Activated CD4-positive, alpha-beta T cell treated with anti-CD3 and anti-CD28 coated beads for 36 hours (primary cell): Measurements from ENCODE around the gene LMO2. TPM values are rescaled to one million over a fixed set of nuclear protein-coding genes. Genes with fewer than 3 reads are reported as not detected.
"Not testable (repeated sequence)": the region's sequence is repeated elsewhere in the genome, so short reads cannot be mapped to it uniquely, and the experiment has no call there.

Experiments used
- ATAC-seq: fragments of 200-7000 bp; cut with Tn5 transposase; one replicate; pipeline ENCODE4 v1.10.0; 2021; ENCODE audit warnings: mild to moderate bottlenecking, moderate library complexity
- CTCF ChIA-PET: fragments of 350-600 bp; sonication (Branson Sonifier 250); formaldehyde crosslinking; loops from one replicate; lab custom pipeline; 2021; ENCODE audit warnings: antibody characterized with exemption; lab: Charles Lee
- POLR2A ChIA-PET: fragments of 350-600 bp; sonication (Branson Sonifier 250); formaldehyde crosslinking; loops from one replicate; lab custom pipeline; 2021; ENCODE audit warnings: antibody characterized with exemption, inconsistent platforms; lab: Charles Lee
- DNase-seq: peaks from one replicate; pipeline ENCODE4 v3.0.0-alpha.2; 2020
- H3K27ac Mint-ChIP-seq: one replicate; pipeline ENCODE4 v1.8.0; 2021; ENCODE audit warnings: mixed read lengths
- H3K27me3 Mint-ChIP-seq: one replicate; pipeline ENCODE4 v1.8.0; 2021; ENCODE audit warnings: mixed read lengths
- H3K36me3 Mint-ChIP-seq: one replicate; pipeline ENCODE4 v1.8.0; 2021; ENCODE audit warnings: low read depth, mixed read lengths
- H3K4me1 Mint-ChIP-seq: one replicate; pipeline ENCODE4 v1.8.0; 2021; ENCODE audit warnings: mixed read lengths
- H3K4me3 Mint-ChIP-seq: one replicate; pipeline ENCODE4 v1.8.0; 2021; ENCODE audit warnings: mild to moderate bottlenecking, moderate library complexity, mixed read lengths
- H3K9me3 Mint-ChIP-seq: one replicate; pipeline ENCODE4 v1.8.0; 2021; ENCODE audit warnings: low read depth, mixed read lengths
- intact Hi-C, 2 experiments: fragments of 100-400 bp; cut with DNase I in 1 of 2; cut with micrococcal nuclease in 1 of 2; formaldehyde crosslinking; loops; one replicate each; pipeline versions ENCODE4 v1.14.2 to v1.15.1; 2022 to 2024; cut with DNase I, micrococcal nuclease
- total RNA-seq, 2 experiments: library from RNA; stranded (reverse); gene quantifications; one replicate each; pipeline ENCODE4 v1.2.3, GENCODE V29; 2021

The LMO2 gene
- total RNA-seq, 2 experiments from 2014 or later = not detected

DNA sequence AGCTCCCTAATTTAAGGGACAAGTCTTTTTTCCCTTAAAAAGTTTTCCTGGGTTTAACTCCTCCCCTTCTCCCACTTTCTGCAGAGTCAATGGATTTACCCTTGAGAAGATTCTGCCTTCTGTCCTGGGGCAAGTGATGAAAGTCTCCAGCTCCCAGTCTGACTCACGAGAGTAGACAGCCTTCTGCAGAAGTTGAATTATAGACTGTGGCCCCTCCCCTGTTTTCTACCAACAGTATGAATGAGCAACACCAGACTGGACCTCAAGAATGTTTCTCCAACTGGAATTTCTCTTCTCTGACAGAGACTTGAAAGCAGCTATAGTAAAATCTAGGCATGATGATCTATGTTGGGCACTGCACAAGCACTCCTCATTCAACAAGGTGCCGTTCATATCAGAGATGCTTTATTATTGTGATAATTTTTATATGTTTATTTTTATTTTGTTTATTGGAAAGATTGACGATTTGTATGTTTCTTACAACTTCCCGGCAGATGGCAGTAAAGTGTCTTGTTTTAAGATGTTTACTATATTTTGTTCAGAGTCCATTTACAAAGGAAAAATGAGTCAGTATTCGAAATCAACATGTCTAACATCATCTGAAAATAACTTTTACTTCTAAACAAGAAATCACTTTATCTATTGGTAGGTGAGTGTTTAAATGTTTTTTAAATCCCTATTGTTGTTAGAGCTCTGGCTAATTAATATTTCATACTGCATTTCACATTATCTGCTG is 56.6 kb downstream of the LMO2 start:
- DNase-seq (no peak), ATAC-seq (no peak)
- H3K9me3 Mint-ChIP-seq = no peaks in the 10 kb centered on the region
- H3K36me3 Mint-ChIP-seq = no peaks in the 10 kb centered on the region
- POLR2A ChIA-PET = no interaction called here
- H3K27ac Mint-ChIP-seq = no peak overlapping the region
- CTCF ChIA-PET = interaction anchor here (0.7 to 1.6 kb wide), 8 partner anchors 10 to 633 kb away, joined by 3 to 5 read pairs (median 4); no protein-coding TSS in a partner anchor
- intact Hi-C loops = no loop called here
- H3K4me3 Mint-ChIP-seq = no peak overlapping the region
- H3K27me3 Mint-ChIP-seq = peaks cover 20% of the 10 kb centered on the region
- no peaks in the 10 kb centered on the region for H3K4me1 Mint-ChIP-seq

DNA sequence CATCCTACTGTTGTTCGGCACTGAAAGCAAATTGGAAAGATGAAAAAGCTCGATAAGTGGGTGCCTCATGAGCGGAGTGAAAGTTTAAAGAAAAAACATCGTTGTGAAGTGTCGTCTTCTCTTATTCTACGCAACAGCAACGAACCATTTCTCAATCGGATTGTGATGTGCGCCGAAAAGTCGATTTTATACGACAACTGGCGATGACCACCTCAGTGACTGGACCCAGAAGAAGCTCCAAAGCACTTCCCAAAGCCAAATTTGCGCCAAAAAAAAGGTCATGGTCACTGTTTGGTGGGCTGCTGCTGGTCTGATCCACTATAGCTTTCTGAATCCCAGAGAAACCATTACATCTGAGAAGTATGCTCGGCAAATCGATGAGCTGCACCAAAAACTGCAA is 59.2 kb downstream of the LMO2 start:
- peaks cover 29% of the 10 kb centered on the region for H3K27me3 Mint-ChIP-seq
- no peaks in the 10 kb centered on the region for H3K9me3 Mint-ChIP-seq
- peaks cover 3% of the 10 kb centered on the region for H3K4me1 Mint-ChIP-seq
- CTCF ChIA-PET = interaction anchor here (0.7 to 7.4 kb wide), 3 partner anchors 26 to 279 kb away, joined by 3 to 81 read pairs (median 7); no protein-coding TSS in a partner anchor
- no peak overlapping the region for H3K4me3 Mint-ChIP-seq
- intact Hi-C loops = no loop called here
- no peak overlapping the region for H3K27ac Mint-ChIP-seq
- POLR2A ChIA-PET = no interaction called here
- no peaks in the 10 kb centered on the region for H3K36me3 Mint-ChIP-seq
- DNase-seq (no peak), ATAC-seq (no peak)

DNA sequence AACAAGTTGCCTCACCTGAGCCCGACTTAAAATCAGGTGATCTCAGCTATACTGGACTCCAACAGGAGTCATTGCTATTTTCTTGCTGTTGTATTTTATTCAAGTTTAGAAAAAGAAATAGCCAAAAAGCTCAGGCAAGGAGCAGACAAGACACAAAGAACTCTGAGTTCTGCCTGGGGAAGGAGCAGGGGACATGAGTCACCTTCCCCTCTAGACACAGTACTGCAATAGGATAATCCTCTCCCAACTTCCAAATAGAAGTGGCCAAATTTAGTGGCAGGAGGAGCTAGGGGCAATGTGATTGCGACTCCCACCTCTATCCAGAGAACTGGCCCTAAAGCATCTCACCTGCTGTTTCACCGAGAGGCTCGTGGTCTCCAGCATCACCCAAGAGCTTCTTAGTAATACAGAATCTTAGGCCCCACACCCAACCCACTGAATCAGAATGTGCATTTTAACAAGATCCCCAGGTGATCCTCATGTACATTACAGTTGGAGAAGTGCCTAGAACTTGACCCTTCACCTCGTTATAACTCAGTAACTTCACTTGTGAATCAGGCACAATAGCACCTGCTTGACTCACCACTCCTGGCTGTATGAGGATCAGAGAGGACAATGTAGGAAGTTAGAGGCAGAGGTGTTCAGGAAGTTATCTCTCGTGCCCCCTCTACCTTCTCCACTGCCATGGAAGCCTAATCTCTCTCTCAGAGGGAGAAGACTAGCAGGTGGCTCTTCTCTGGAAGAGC is 60.8 kb downstream of the LMO2 start:
- H3K27ac Mint-ChIP-seq = no peak overlapping the region

DNA sequence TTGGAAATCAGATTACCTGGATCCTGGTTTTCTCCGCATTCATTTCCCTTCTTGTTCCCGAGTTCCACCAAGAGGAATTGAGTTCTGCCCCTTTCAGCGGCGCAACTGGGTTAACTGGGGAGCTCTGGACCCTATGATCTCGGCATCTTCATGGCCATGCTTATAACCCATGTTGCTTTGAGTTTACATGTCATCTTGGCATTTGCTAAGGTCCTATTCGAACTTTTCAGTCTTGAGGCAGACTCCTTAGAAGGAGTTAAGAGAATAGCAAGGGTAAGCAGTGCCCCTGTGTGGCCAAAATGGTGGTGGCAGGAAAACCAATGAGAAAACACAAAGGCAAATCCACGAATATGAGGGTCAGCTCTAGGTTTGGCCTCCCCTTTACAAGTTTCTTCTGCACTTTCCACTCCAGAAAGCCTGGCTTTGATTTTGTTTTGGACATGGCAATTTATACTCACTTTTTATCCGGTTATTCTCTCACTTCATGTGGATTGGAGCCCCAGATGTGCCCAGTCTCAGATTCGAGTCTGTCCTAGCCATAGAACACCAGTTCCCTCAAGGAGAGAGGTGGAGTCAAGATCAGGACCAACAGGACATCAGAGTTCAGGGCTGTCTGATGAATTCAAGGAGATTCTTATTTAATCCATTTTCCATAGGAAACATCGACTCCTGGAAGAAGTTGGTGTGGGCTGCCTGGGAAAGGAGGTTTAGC is 62.3 kb downstream of the LMO2 start:
- DNase-seq (peak; percentile 79), ATAC-seq (peak; percentile 83)
- no peaks in the 10 kb centered on the region for H3K36me3 Mint-ChIP-seq
- intact Hi-C loops = loop anchor here (1.0 kb wide), 4 partner anchors 21 to 467 kb away; no protein-coding TSS in a partner anchor
- peaks cover 42% of the 10 kb centered on the region for H3K27me3 Mint-ChIP-seq
- peaks cover 3% of the 10 kb centered on the region for H3K4me1 Mint-ChIP-seq
- no peak overlapping the region for H3K27ac Mint-ChIP-seq
- ChIA-PET CTCF (interaction anchor here (0.6 to 7.4 kb wide), 11 partner anchors 11 to 922 kb away, joined by 3 to 81 read pairs (median 3); no protein-coding TSS in a partner anchor), POLR2A (no interaction called here)
- H3K4me3 Mint-ChIP-seq = peak overlapping the region; percentile 55
- H3K9me3 Mint-ChIP-seq = no peaks in the 10 kb centered on the region

More for the DNA sequence above, 60.8 kb downstream of the LMO2 start:
- intact Hi-C loops = no loop called here
- ATAC-seq = no peak
- H3K4me1 Mint-ChIP-seq = peaks cover 3% of the 10 kb centered on the region
- ChIA-PET POLR2A (no interaction called here), CTCF (interaction anchor here (0.7 to 7.4 kb wide), 11 partner anchors 14 to 487 kb away, joined by 3 to 81 read pairs (median 4); no protein-coding TSS in a partner anchor)
- H3K27me3 Mint-ChIP-seq = peaks cover 34% of the 10 kb centered on the region
- no peaks in the 10 kb centered on the region for H3K36me3 Mint-ChIP-seq
- no peak overlapping the region for H3K4me3 Mint-ChIP-seq
- H3K9me3 Mint-ChIP-seq = no peaks in the 10 kb centered on the region
- no peak for DNase-seq

DNA sequence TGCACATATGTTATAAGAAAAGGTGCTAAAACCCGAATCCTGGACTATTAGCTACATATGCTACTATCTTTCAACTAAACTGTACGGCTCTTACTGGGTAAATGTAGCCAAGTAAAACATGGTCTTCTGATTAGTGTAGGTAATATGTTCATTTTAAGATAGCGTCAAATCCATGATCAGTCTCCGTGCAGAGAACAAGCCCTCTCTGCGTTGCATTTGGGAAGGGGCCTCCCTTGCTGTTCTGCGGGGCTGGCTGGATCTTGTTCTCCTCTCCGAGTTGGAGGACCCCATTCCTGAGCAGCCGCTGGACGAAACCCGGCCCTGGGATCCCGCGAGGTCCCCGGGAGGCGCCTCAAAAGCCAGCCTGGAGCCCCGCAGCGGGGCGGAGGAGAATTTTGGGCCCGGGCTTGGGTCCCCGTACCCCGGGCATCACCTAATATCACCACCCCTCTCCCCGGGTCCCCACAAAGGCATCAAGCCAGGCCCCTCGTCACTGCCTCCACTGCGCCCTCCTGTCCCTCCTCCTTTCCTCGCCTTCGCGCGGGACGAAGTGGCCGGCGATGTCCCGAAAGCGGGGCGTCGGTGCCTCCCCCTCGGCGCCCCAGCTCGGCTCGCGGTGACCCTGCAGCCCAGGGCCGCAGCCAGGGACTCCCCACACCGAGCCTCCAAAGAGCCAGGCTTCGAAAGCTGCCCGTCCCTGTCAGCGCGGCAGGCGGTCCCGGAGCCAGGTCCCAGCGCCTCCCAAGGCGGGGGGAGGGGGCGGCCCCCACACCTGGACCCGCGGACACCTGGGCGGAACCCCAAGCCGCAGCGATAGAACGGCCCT is 63.1 kb downstream of the LMO2 start:
- H3K36me3 Mint-ChIP-seq = no peaks in the 10 kb centered on the region
- H3K9me3 Mint-ChIP-seq = no peaks in the 10 kb centered on the region
- H3K27me3 Mint-ChIP-seq = peaks cover 45% of the 10 kb centered on the region

DNA sequence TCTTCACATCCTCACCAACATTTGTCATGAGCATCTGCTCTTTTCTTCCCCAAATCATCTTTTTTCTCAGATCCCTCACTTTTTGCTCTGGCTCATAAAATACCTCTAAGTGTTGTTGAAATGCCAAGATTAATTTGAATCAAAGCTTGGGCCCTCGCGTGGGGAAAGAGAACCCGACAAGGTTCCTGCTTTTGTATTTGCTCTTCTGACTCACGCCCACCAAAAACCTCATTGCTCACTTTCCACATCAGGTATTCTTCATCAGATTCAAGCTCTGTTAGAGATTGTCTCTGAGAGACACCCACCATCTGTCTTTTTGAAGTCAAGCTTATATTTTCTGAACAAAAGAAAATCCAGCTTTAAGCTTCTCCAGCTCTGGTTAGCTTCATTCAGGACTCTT is 64.7 kb downstream of the LMO2 start:
- intact Hi-C loops = no loop called here
- CTCF ChIA-PET = interaction anchor here (0.6 to 7.4 kb wide), 11 partner anchors 9 to 772 kb away, joined by 3 to 81 read pairs (median 3); no protein-coding TSS in a partner anchor

More for the DNA sequence above, 63.1 kb downstream of the LMO2 start:
- peak; percentile 5 for DNase-seq
- POLR2A ChIA-PET = no interaction called here
- CTCF ChIA-PET = interaction anchor here (0.6 to 7.4 kb wide), 15 partner anchors 12 to 1686 kb away, joined by 3 to 81 read pairs (median 3); no protein-coding TSS in a partner anchor
- Mint-ChIP-seq H3K27ac (no peak overlapping the region), H3K4me3 (no peak overlapping the region), H3K4me1 (peaks cover 3% of the 10 kb centered on the region)
- no peak for ATAC-seq
- intact Hi-C loops = loop anchor here (1.0 kb wide), 4 partner anchors 21 to 467 kb away; no protein-coding TSS in a partner anchor

DNA sequence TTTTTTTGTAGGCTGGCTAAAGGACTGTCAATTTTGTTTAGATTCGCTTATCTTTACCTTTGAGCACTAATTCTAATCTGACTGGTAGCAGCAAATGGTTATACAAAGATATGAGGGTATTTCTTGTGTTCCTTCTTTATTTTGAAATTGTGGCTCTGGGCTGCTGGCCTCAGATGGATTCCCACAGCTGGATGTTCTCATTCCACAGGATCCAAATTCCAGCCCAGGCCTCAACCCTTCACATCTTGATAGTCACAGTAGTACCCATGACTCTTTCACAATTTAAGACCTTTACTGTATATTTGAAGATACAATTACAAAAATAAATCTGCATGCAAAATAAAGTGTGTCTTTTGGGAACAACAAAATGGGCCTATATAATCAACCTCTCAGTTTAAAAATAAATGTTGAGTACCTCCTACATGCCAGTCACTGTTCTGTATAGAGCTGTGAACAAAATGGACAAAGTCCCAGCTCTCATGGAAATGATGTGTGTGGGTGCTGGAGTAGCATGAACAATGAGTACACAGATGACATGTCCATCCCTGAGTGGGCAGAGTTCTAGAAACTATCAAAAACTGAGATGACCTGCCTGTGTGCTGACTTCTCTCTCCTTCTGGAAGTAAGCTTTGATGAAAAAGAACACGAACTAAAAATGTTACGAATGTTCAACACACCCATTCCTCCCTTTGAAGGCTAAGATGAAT is 65.9 kb downstream of the LMO2 start:
- DNase-seq = no peak
- no peak overlapping the region for H3K4me3 Mint-ChIP-seq
- H3K4me1 Mint-ChIP-seq = peaks cover 3% of the 10 kb centered on the region
- no peak overlapping the region for H3K27ac Mint-ChIP-seq
- no peaks in the 10 kb centered on the region for H3K9me3 Mint-ChIP-seq
- no peaks in the 10 kb centered on the region for H3K36me3 Mint-ChIP-seq
- CTCF ChIA-PET = interaction anchor here (1.2 to 7.4 kb wide), 2 partner anchors 10 to 20 kb away, joined by 3 to 81 read pairs; no protein-coding TSS in a partner anchor
- POLR2A ChIA-PET = no interaction called here
- ATAC-seq = no peak
- intact Hi-C loops = no loop called here
- H3K27me3 Mint-ChIP-seq = peaks cover 49% of the 10 kb centered on the region

More for the DNA sequence above, 64.7 kb downstream of the LMO2 start:
- Mint-ChIP-seq H3K9me3 (no peaks in the 10 kb centered on the region), H3K27me3 (peaks cover 52% of the 10 kb centered on the region), H3K27ac (no peak overlapping the region), H3K36me3 (no peaks in the 10 kb centered on the region), H3K4me1 (peaks cover 3% of the 10 kb centered on the region), H3K4me3 (no peak overlapping the region)
- no peak for DNase-seq
- ATAC-seq = no peak
- POLR2A ChIA-PET = no interaction called here

DNA sequence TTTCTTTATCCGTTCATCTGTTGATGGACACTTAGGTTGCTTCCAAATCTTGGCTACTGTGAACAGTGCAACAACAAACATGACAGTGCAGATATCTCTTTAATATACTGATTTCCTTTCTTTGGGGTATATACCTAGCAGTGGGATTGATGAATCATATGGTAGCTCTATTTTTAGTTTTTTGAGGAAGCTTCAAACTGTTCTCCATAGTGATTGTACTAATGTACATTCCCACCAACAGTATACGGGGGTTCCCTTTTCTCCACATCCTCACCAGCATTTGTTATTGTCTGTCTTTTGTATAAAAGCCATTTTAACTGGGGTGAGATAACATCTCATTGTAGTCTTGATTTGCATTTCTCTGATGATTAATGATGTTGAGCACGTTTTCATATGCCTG is 68.9 kb downstream of the LMO2 start:
- H3K4me1 Mint-ChIP-seq, CTCF ChIA-PET, POLR2A ChIA-PET, ATAC-seq, H3K4me3 Mint-ChIP-seq, H3K9me3 Mint-ChIP-seq, DNase-seq, intact Hi-C loops, H3K36me3 Mint-ChIP-seq, H3K27ac Mint-ChIP-seq: not testable (repeated sequence)
- peaks cover 36% of the 10 kb centered on the region for H3K27me3 Mint-ChIP-seq

DNA sequence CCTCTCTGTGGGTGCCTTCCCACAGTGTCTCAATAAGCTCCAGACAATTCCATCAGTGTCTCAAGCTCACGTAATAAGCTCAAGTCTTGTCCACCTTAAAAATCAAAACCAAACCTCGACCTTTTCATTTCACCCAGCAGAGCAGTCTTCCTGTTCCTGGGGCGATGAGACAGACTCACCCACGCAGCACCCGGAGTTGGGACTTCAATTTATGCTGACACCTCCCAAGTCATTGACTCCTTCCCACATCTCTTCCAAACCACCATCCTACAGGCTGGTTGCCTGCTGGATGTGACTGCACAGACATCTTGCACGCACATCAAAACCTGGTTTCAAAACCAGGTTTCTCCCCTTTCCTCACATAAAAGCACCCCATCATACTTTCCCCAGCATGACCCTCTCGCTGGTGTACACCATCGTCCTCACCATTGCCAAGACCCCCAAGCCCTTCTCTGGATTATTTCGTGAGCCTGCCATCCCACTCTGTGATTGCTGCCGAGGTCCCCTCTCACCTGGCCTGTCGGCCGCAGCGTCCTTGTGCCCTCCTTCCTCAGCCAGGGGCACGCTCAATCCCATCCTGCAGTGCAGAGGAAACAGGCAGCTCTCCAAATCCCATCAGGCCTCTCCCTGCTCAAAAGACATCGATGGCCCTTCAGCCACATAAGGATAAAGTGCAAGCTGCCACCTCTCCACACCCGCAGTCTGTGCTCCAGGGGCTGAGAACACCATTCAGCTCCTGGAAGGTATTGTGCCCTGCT is 72.4 kb downstream of the LMO2 start:
- POLR2A ChIA-PET = interaction anchor here (0.6 kb wide), 1 partner anchor 55 kb away, joined by 3 read pairs; no protein-coding TSS in a partner anchor
- DNase-seq (no peak), ATAC-seq (no peak)
- no peak overlapping the region for H3K4me3 Mint-ChIP-seq
- no peak overlapping the region for H3K27ac Mint-ChIP-seq
- CTCF ChIA-PET = interaction anchor here (0.6 to 1.7 kb wide), 2 partner anchors 8 to 114 kb away, joined by 3 to 4 read pairs; no protein-coding TSS in a partner anchor
- no peaks in the 10 kb centered on the region for H3K4me1 Mint-ChIP-seq
- H3K36me3 Mint-ChIP-seq = no peaks in the 10 kb centered on the region
- intact Hi-C loops = no loop called here
- no peaks in the 10 kb centered on the region for H3K9me3 Mint-ChIP-seq
- peaks cover 22% of the 10 kb centered on the region for H3K27me3 Mint-ChIP-seq
